Left lung (tissue), 10 donors: ENCODE data around the gene HSPA6. TPM values are rescaled to one million over a fixed set of nuclear protein-coding genes. Genes with fewer than 3 reads are reported as not detected.
"Not testable (repeated sequence)": the region's sequence is repeated elsewhere in the genome, so short reads cannot be mapped to it uniquely, and the experiment has no call there.

Source experiments
- ATAC-seq: fragments of 200-7000 bp; cut with Tn5 transposase; one replicate; pipeline ENCODE4 v1.9.1; 2020; ENCODE audit warnings: moderate library complexity
- DNase-seq, 4 donors: peaks; one replicate each; pipeline ENCODE4 v3.0.0-alpha.2; 2013 to 2020
- H3K27ac ChIP-seq, 2 donors: fragments of 200-600 bp; sonication (generic) in 1 of 2; one replicate each; pipeline versions ENCODE4 v1.5.0 to v1.8.0; 2020 to 2021
- H3K27me3 ChIP-seq, 2 donors: fragments of 200-600 bp; sonication (generic) in 1 of 2; one replicate each; pipeline versions ENCODE4 v1.5.0 to v1.8.0; 2020 to 2021
- H3K36me3 ChIP-seq, 2 donors: fragments of 200-600 bp; sonication (generic) in 1 of 2; one replicate each; pipeline versions ENCODE4 v1.5.0 to v1.8.0; 2020 to 2021
- H3K4me1 ChIP-seq, 2 donors: fragments of 200-600 bp; one replicate each; pipeline ENCODE4 v1.8.0; 2021
- H3K4me3 ChIP-seq, 2 donors: fragments of 200-600 bp; sonication (generic) in 1 of 2; one replicate each; pipeline versions ENCODE4 v1.5.0 to v1.8.0; 2020 to 2021; ENCODE audit warnings: mild to moderate bottlenecking in 1 of 2
- H3K9me3 ChIP-seq, 2 donors: fragments of 200-600 bp; sonication (generic) in 1 of 2; one replicate each; pipeline versions ENCODE4 v1.5.0 to v1.8.0; 2020 to 2021
- intact Hi-C, 2 donors: fragments of 100-400 bp; cut with DNase I; formaldehyde crosslinking; loops; one replicate each; pipeline versions ENCODE4 v1.11.2 to v1.14.2; 2022
- polyA plus RNA-seq, 6 donors: library from polyadenylated mRNA; unstranded; fragments of 120-200 nt; gene quantifications; one replicate each; pipeline ENCODE4 v1.2.1, GENCODE V29; 2013; ENCODE audit not compliant: insufficient read length in 6 of 6
- total RNA-seq, 2 donors: library from RNA; stranded (reverse); fragmentation: NEBNext Ultra II Directional; extraction: Animal tissue kit (Norgen Biotek cat#: 25700); gene quantifications; one replicate each; pipeline ENCODE4 v1.2.1, GENCODE V29; 2021
- donor health status: DM: no; HTN: yes; CAD: no.
- donor health status: DM: no; HTN: no; CAD: no.

Gene HSPA6
- total and polyA plus RNA-seq, 8 donors, result 0.60 to 18.7 (median 1.2) TPM

DNA sequence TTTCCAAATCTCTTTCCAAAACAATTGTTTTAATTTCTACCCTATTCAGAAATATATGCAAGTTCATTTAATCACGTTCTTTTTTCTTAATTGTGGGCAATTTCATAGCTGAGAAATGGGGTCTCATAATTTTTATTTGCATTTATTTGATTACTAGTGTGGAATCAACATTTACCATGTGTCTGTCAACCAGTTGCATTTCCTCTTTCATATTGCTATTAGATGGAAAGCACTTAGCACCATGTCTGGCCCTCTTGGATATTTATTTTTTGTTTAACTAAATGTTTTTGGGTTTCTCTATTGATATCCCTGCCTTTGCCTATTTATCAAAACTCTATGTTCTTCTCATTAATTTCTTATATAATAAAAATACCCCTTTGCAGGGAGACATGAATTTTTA is 39.2 kb downstream of the HSPA6 start:
- ATAC-seq, H3K4me3 ChIP-seq, intact Hi-C loops, H3K9me3 ChIP-seq, DNase-seq, H3K27me3 ChIP-seq, H3K36me3 ChIP-seq: not testable (repeated sequence)
- Histone ChIP-seq H3K4me1 (peaks cover 0 to 13% of the 10 kb centered on the region in 2 donors), H3K27ac (peak overlapping the region in 1 of 2 donors; percentile 85)

GRCh38 chr1:161566602-161566960 is 42.2 kb downstream of the HSPA6 start:
- H3K27me3 ChIP-seq, H3K9me3 ChIP-seq, intact Hi-C loops, DNase-seq, H3K36me3 ChIP-seq, H3K4me3 ChIP-seq, ATAC-seq, H3K27ac ChIP-seq: not testable (repeated sequence)
- H3K4me1 ChIP-seq, result peaks cover 0 to 13% of the 10 kb centered on the region in 2 donors

DNA sequence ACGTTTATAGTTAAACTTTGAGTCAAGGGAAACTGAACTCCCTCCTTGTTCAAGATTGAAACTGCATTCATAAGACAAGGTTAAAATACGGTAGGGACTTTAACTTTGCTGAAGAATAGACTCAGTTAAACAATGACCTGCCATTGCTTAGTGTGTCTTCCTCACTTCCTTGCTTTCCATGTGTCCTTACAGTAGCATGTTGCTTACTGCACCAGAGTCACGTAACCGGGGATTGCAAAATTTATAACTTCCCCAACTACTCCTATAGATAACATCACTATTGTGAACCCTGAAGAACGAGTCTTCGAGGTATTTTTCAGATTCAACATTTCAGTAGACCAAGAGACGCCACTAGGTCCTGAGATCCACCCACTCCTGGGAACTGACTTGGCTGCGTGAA is 47.4 kb downstream of the HSPA6 start:
- H3K27me3 ChIP-seq, H3K9me3 ChIP-seq, intact Hi-C loops, H3K4me1 ChIP-seq, H3K36me3 ChIP-seq, DNase-seq, H3K4me3 ChIP-seq, H3K27ac ChIP-seq: not testable (repeated sequence)
- peak; percentile 59 for ATAC-seq

Other genes with a start within 250 kb of the HSPA6 start
- 1 to 10 TPM; 2.0 to 4.8 TPM for gene MPZ, start 214.6 kb upstream of the HSPA6 start, total RNA-seq
- gene MPZ, start 214.6 kb upstream of the HSPA6 start, polyA plus RNA-seq, result 1 to 10 TPM; 2.1 to 5.5 (median 2.7) TPM
- gene SDHC, start 210.2 kb upstream of the HSPA6 start, total RNA-seq, result 100 to 1,000 TPM; 187 to 204 TPM
- 100 to 1,000 TPM; 164 to 201 (median 180) TPM for gene SDHC, start 210.2 kb upstream of the HSPA6 start, polyA plus RNA-seq
- 1 to 10 TPM in 1 of 2 donors, not detected in 1; 5.8 TPM for gene CFAP126, start 156.7 kb upstream of the HSPA6 start, total RNA-seq
- 10 to 100 TPM in 4 of 6 donors, 1 to 10 TPM in 2; 3.2 to 18.7 (median 11.4) TPM for gene CFAP126, start 156.7 kb upstream of the HSPA6 start, polyA plus RNA-seq
- gene FCGR2A, start 19.1 kb upstream of the HSPA6 start, total RNA-seq, result 100 to 1,000 TPM in 1 of 2 donors, 10 to 100 TPM in 1; 80.0 to 135 TPM
- 10 to 100 TPM; 12.4 to 18.2 (median 16.0) TPM for gene FCGR2A, start 19.1 kb upstream of the HSPA6 start, polyA plus RNA-seq
- 100 to 1,000 TPM in 1 of 2 donors, 10 to 100 TPM in 1; 56.3 to 237 TPM for gene FCGR3A, start 25.3 kb downstream of the HSPA6 start, total RNA-seq
- 1 to 10 TPM; 1.8 to 5.5 (median 3.0) TPM for gene FCGR3A, start 25.3 kb downstream of the HSPA6 start, polyA plus RNA-seq
- gene FCGR3B, start 106.6 kb downstream of the HSPA6 start, total RNA-seq, result 10 to 100 TPM in 1 of 2 donors, 1 to 10 TPM in 1; 7.8 to 74.8 TPM
- gene FCGR3B, start 106.6 kb downstream of the HSPA6 start, polyA plus RNA-seq, result 1 to 10 TPM in 1 of 6 donors, under 1 TPM in 5; 0.20 to 1.0 (median 0.47) TPM
- gene FCGR2B, start 138.6 kb downstream of the HSPA6 start, total RNA-seq, result 10 to 100 TPM in 1 of 2 donors, 1 to 10 TPM in 1; 8.8 to 24.1 TPM
- 1 to 10 TPM in 1 of 6 donors, under 1 TPM in 5; 0.43 to 1.1 (median 0.62) TPM for gene FCGR2B, start 138.6 kb downstream of the HSPA6 start, polyA plus RNA-seq
- under 1 TPM in 1 of 2 donors, not detected in 1; 0.34 TPM for gene FCRLA, start 182.7 kb downstream of the HSPA6 start, total RNA-seq
- under 1 TPM; 0.08 to 0.44 (median 0.30) TPM for gene FCRLA, start 182.7 kb downstream of the HSPA6 start, polyA plus RNA-seq
- 1 to 10 TPM in 1 of 2 donors, under 1 TPM in 1; 0.70 to 1.1 TPM for gene FCRLB, start 197.0 kb downstream of the HSPA6 start, total RNA-seq
- under 1 TPM; 0.25 to 0.59 (median 0.42) TPM for gene FCRLB, start 197.0 kb downstream of the HSPA6 start, polyA plus RNA-seq
- gene DUSP12, start 225.2 kb downstream of the HSPA6 start, total RNA-seq, result 10 to 100 TPM; 13.6 to 18.9 TPM
- 10 to 100 TPM; 40.3 to 53.0 (median 42.3) TPM for gene DUSP12, start 225.2 kb downstream of the HSPA6 start, polyA plus RNA-seq
- gene ATF6, start 241.8 kb downstream of the HSPA6 start, total RNA-seq, result 10 to 100 TPM; 27.3 to 32.2 TPM
- 10 to 100 TPM; 26.3 to 32.6 (median 29.5) TPM for gene ATF6, start 241.8 kb downstream of the HSPA6 start, polyA plus RNA-seq